Trophoblast cell (in vitro differentiated cells and primary cell): ENCODE results near the gene NOM1.

ENCODE experiments used
- DNase-seq, 2 donors: peaks; one replicate each; pipeline ENCODE4 v3.0.0-alpha.2; 2016
- H2AFZ ChIP-seq: 2 replicates; pipeline ENCODE4 v1.6.1; 2013; ENCODE audit warnings: low read length, moderate library complexity, mild to moderate bottlenecking; ENCODE audit not compliant: insufficient read depth, poor library complexity
- H2AK5ac ChIP-seq: 2 replicates; pipeline ENCODE4 v1.6.1; 2013; ENCODE audit warnings: mild to moderate bottlenecking, low read length
- H2BK120ac ChIP-seq: 2 replicates; pipeline ENCODE4 v1.6.1; 2013; ENCODE audit warnings: low read length, mild to moderate bottlenecking, moderate library complexity; ENCODE audit not compliant: insufficient read depth, poor library complexity
- H2BK12ac ChIP-seq: 2 replicates; pipeline ENCODE4 v1.6.1; 2013; ENCODE audit warnings: mild to moderate bottlenecking, low read length, moderate library complexity
- H2BK5ac ChIP-seq: 2 replicates; pipeline ENCODE4 v1.6.1; 2013; ENCODE audit warnings: low read length, low read depth, moderate library complexity, mild to moderate bottlenecking; ENCODE audit not compliant: poor library complexity
- H3K14ac ChIP-seq: 2 replicates; pipeline ENCODE4 v1.6.1; 2013; ENCODE audit warnings: mild to moderate bottlenecking, low read length
- H3K18ac ChIP-seq: 2 replicates; pipeline ENCODE4 v1.6.1; 2013; ENCODE audit warnings: mild to moderate bottlenecking, low read length
- H3K23ac ChIP-seq: 2 replicates; pipeline ENCODE4 v1.6.1; 2013; ENCODE audit warnings: low read length
- H3K27ac ChIP-seq: 2 replicates; pipeline ENCODE4 v1.5.1; 2013; ENCODE audit warnings: low read depth, mild to moderate bottlenecking, inconsistent platforms, low read length, moderate library complexity
- H3K27me3 ChIP-seq: 2 replicates; pipeline ENCODE4 v1.6.1; 2013; ENCODE audit warnings: inconsistent platforms, mild to moderate bottlenecking, low read length, moderate library complexity; ENCODE audit not compliant: insufficient read depth
- H3K36me3 ChIP-seq, 2 experiments: 1 replicate in 1 of 2; 2 replicates in 1 of 2; pipeline ENCODE4 v1.6.1; 2013; ENCODE audit warnings: low read length in 2 of 2, mild to moderate bottlenecking in 2 of 2, moderate library complexity in 1 of 2; ENCODE audit not compliant: insufficient read depth in 2 of 2, control insufficient read depth in 1 of 2
- H3K4ac ChIP-seq: 2 replicates; pipeline ENCODE4 v1.6.1; 2013; ENCODE audit warnings: low read depth, mild to moderate bottlenecking, low read length, moderate library complexity
- H3K4me1 ChIP-seq, 2 experiments: 1 replicate in 1 of 2; 2 replicates in 1 of 2; pipeline ENCODE4 v1.6.1; 2013; ENCODE audit warnings: low read length in 2 of 2, mild to moderate bottlenecking in 2 of 2, moderate library complexity in 1 of 2; ENCODE audit not compliant: insufficient read depth in 2 of 2, control insufficient read depth in 1 of 2
- H3K4me2 ChIP-seq: 2 replicates; pipeline ENCODE4 v1.6.1; 2013; ENCODE audit warnings: inconsistent platforms, mild to moderate bottlenecking, low read length, moderate library complexity
- H3K4me3 ChIP-seq: 2 replicates; pipeline ENCODE4 v1.5.1; 2013; ENCODE audit warnings: mild to moderate bottlenecking, low read depth, low read length, inconsistent platforms
- H3K79me1 ChIP-seq: one replicate; pipeline ENCODE4 v1.6.1; 2013; ENCODE audit warnings: low read length
- H3K79me2 ChIP-seq: 2 replicates; pipeline ENCODE4 v1.6.1; 2013; ENCODE audit warnings: low read length, mild to moderate bottlenecking; ENCODE audit not compliant: control insufficient read depth, insufficient read depth, poor library complexity
- H3K9ac ChIP-seq: 2 replicates; pipeline ENCODE4 v1.6.1; 2013; ENCODE audit warnings: mild to moderate bottlenecking, low read length
- H3K9me3 ChIP-seq: 2 replicates; pipeline ENCODE4 v1.6.1; 2013; ENCODE audit warnings: low read depth, mild to moderate bottlenecking, control low read depth, inconsistent platforms, low read length; ENCODE audit not compliant: insufficient read depth
- H4K12ac ChIP-seq: 2 replicates; pipeline ENCODE4 v1.6.1; 2013; ENCODE audit warnings: low read depth, mild to moderate bottlenecking, low read length, moderate library complexity
- H4K8ac ChIP-seq: 2 replicates; pipeline ENCODE4 v1.6.1; 2013; ENCODE audit warnings: low read depth, mild to moderate bottlenecking, low read length, moderate library complexity
- H4K91ac ChIP-seq: one replicate; pipeline ENCODE4 v1.6.1; 2013; ENCODE audit warnings: low read depth, mild to moderate bottlenecking, low read length, moderate library complexity
- WGBS: extraction: QIAGEN DNeasy Blood & Tissue Kit; methylation state at CpG from one replicate; pipeline ENCODE4 v1.1.7; 2013; ENCODE audit warnings: missing lambda C conversion rate; ENCODE audit not compliant: insufficient read length, insufficient coverage; ENCODE audit errors: extremely low coverage; 5-methylcytosine and 5-hydroxymethylcytosine counted together

Gene NOM1

DNA sequence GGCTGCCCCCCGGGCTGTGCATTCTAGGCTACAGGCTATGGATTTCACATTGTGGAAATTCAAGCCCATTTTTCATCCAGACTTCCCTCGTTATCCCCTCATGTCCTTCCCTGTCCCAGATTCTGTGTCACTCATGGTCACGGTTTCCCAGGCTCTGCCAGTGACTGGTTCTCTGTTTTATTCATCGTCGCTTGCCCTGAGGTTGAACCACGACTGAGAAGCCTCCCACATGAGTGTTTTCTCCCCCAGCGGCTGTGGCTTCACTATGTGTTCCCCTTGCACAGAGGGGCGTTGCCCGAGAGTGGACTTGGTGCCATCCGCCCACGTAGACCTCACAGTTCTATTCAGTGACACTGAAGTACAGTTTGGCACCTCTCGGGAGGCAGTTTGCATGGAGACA lies 14.0 kb downstream of the NOM1 start:
- WGBS = no CpG with 5 or more reads among the region's 12 CpGs
- peaks cover 63 to 76% of the 10 kb centered on the region in 2 experiments for H3K36me3 ChIP-seq
- H2BK120ac ChIP-seq = no peak overlapping the region
- H3K79me1 ChIP-seq = no peaks in the 10 kb centered on the region
- no peak overlapping the region for H2BK12ac ChIP-seq
- H2AK5ac ChIP-seq = no peak overlapping the region
- H3K18ac ChIP-seq = no peak overlapping the region
- H4K91ac ChIP-seq = no peak overlapping the region
- no peak overlapping the region for H3K4me3 ChIP-seq
- H3K79me2 ChIP-seq = no peaks in the 10 kb centered on the region
- no peak for DNase-seq
- no peaks in the 10 kb centered on the region for H3K27me3 ChIP-seq
- H4K12ac ChIP-seq = no peak overlapping the region
- no peak overlapping the region for H3K23ac ChIP-seq
- H2AFZ ChIP-seq = no peak overlapping the region
- peaks cover 3% of the 10 kb centered on the region for H3K9me3 ChIP-seq
- no peak overlapping the region for H3K4ac ChIP-seq
- H2BK5ac ChIP-seq = no peak overlapping the region
- no peak overlapping the region for H3K4me2 ChIP-seq
- no peak overlapping the region for H3K27ac ChIP-seq
- no peak overlapping the region for H3K14ac ChIP-seq
- no peak overlapping the region for H3K9ac ChIP-seq
- no peak overlapping the region for H4K8ac ChIP-seq
- no peaks in the 10 kb centered on the region for H3K4me1 ChIP-seq

GRCh38 chr7:156964971-156965370 lies 15.5 kb downstream of the NOM1 start:
- H3K36me3 ChIP-seq = peaks cover 57 to 72% of the 10 kb centered on the region in 2 experiments
- no peak overlapping the region for H3K4me3 ChIP-seq
- no peaks in the 10 kb centered on the region for H3K79me2 ChIP-seq
- no peak overlapping the region for H2BK5ac ChIP-seq
- whole genome bisulfite sequencing = no CpG with 5 or more reads among the region's 11 CpGs
- no peak overlapping the region for H4K91ac ChIP-seq
- no peaks in the 10 kb centered on the region for H3K27me3 ChIP-seq
- no peak overlapping the region for H2AK5ac ChIP-seq
- H3K9ac ChIP-seq = no peak overlapping the region
- H2AFZ ChIP-seq = no peak overlapping the region
- H3K4ac ChIP-seq = no peak overlapping the region
- H3K79me1 ChIP-seq = no peaks in the 10 kb centered on the region
- no peak overlapping the region for H4K12ac ChIP-seq
- H3K18ac ChIP-seq = no peak overlapping the region
- no peak overlapping the region for H3K23ac ChIP-seq
- no peak overlapping the region for H3K4me2 ChIP-seq
- H3K4me1 ChIP-seq = no peaks in the 10 kb centered on the region
- H4K8ac ChIP-seq = no peak overlapping the region
- H3K14ac ChIP-seq = no peak overlapping the region
- no peak for DNase-seq
- no peak overlapping the region for H2BK120ac ChIP-seq
- no peak overlapping the region for H3K27ac ChIP-seq
- no peak overlapping the region for H2BK12ac ChIP-seq
- peaks cover 3% of the 10 kb centered on the region for H3K9me3 ChIP-seq

DNA sequence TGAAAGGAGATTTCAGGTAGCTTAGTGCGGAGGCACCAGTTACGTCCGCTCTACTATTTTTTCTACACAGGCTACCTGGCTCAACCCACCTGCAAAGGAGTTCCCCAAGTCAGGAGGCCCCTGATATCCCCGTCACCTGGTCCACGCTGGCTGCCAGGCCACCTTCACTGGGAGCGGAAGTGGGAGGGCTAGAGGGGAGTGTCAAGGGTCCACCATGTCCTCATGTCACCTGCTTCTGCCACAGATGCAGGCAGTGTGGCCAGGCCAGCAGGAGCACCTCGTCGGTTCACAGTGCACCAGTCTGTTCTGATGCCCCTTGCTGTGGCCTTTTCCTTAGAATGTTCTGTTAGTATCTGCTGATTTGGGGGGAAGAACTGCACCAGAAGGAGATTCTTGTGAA lies 16.9 kb downstream of the NOM1 start:
- Histone ChIP-seq H3K4me1 (no peaks in the 10 kb centered on the region), H3K4ac (no peak overlapping the region), H3K27ac (no peak overlapping the region), H3K18ac (no peak overlapping the region), H3K4me3 (no peak overlapping the region), H4K12ac (no peak overlapping the region), H4K8ac (no peak overlapping the region), H3K23ac (no peak overlapping the region), H3K9me3 (peaks cover 3% of the 10 kb centered on the region), H3K27me3 (no peaks in the 10 kb centered on the region), H2BK120ac (no peak overlapping the region), H2BK5ac (no peak overlapping the region), H3K79me2 (no peaks in the 10 kb centered on the region), H3K4me2 (no peak overlapping the region), H2AFZ (no peak overlapping the region), H3K36me3 (peaks cover 51 to 63% of the 10 kb centered on the region in 2 experiments), H4K91ac (no peak overlapping the region), H3K9ac (no peak overlapping the region), H2BK12ac (no peak overlapping the region), H2AK5ac (no peak overlapping the region), H3K14ac (no peak overlapping the region), H3K79me1 (no peaks in the 10 kb centered on the region)
- no peak for DNase-seq
- WGBS = no CpG with 5 or more reads among the region's 8 CpGs

- no peaks in the 10 kb centered on the region for H3K9me3 ChIP-seq
- no peaks in the 10 kb centered on the region for H3K27me3 ChIP-seq
- no CpG with 5 or more reads among the region's 27 CpGs for WGBS
- no peak for DNase-seq
- H4K91ac ChIP-seq = no peak overlapping the region
- H2BK120ac ChIP-seq = no peak overlapping the region
- no peak overlapping the region for H3K9ac ChIP-seq
- no peak overlapping the region for H4K12ac ChIP-seq
- H3K27ac ChIP-seq = no peak overlapping the region
- H2BK12ac ChIP-seq = no peak overlapping the region
- H3K4me1 ChIP-seq = no peaks in the 10 kb centered on the region
- H3K36me3 ChIP-seq = peaks cover 38 to 51% of the 10 kb centered on the region in 2 experiments
- no peak overlapping the region for H3K4ac ChIP-seq
- no peak overlapping the region for H2AFZ ChIP-seq
- H3K23ac ChIP-seq = no peak overlapping the region
- no peaks in the 10 kb centered on the region for H3K79me1 ChIP-seq
- H2AK5ac ChIP-seq = no peak overlapping the region
- no peak overlapping the region for H2BK5ac ChIP-seq
- no peak overlapping the region for H3K18ac ChIP-seq
- no peaks in the 10 kb centered on the region for H3K79me2 ChIP-seq
- H3K14ac ChIP-seq = no peak overlapping the region
- H4K8ac ChIP-seq = no peak overlapping the region
- H3K4me2 ChIP-seq = no peak overlapping the region
- no peak overlapping the region for H3K4me3 ChIP-seq
These were observed 18.7 kb downstream of the NOM1 start for GRCh38 chr7:156968183-156968582.
